Peyer's patch (tissue), 4 donors: ENCODE results near the gene CSH1.

Source experiments
- POLR2A ChIP-seq, 2 donors: fragments of 450-650 bp; IDR thresholded peaks; one replicate each; pipeline ENCODE4 v1.5.1; 2017; ENCODE audit warnings: antibody characterized with exemption in 2 of 2, mild to moderate bottlenecking in 2 of 2, moderate library complexity in 2 of 2
- TF ChIP-seq, protein P1 (sequence below), 6 experiments: fragments of 450-650 bp in 4 of 6; fragments of 200-600 bp in 2 of 6; sonication (generic) in 1 of 6; IDR thresholded peaks; one replicate each; pipeline ENCODE4 v1.5.1; 2017 to 2019; ENCODE audit warnings: antibody characterized with exemption in 6 of 6, mild to moderate bottlenecking in 3 of 6, moderate library complexity in 1 of 6

GRCh38 chr17:63850401-63850800 is 46.0 kb downstream of the CSH1 start:
- TF ChIP-seq, protein P1, sequence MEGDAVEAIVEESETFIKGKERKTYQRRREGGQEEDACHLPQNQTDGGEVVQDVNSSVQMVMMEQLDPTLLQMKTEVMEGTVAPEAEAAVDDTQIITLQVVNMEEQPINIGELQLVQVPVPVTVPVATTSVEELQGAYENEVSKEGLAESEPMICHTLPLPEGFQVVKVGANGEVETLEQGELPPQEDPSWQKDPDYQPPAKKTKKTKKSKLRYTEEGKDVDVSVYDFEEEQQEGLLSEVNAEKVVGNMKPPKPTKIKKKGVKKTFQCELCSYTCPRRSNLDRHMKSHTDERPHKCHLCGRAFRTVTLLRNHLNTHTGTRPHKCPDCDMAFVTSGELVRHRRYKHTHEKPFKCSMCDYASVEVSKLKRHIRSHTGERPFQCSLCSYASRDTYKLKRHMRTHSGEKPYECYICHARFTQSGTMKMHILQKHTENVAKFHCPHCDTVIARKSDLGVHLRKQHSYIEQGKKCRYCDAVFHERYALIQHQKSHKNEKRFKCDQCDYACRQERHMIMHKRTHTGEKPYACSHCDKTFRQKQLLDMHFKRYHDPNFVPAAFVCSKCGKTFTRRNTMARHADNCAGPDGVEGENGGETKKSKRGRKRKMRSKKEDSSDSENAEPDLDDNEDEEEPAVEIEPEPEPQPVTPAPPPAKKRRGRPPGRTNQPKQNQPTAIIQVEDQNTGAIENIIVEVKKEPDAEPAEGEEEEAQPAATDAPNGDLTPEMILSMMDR (IDR thresholded peaks at IDR 0.05): no peak
- no peak for TF ChIP-seq POLR2A (IDR thresholded peaks at IDR 0.05)
